HepG2 (cell line): ENCODE data around the gene RTEL1. TPM values are rescaled to one million over a fixed set of nuclear protein-coding genes. Genes with fewer than 3 reads are reported as not detected.

ENCODE experiments used
- CBX5 ChIP-seq: sonication (generic); formaldehyde crosslinking; IDR thresholded peaks from 2 replicates; pipeline ENCODE4 v1.4.0; 2020; ENCODE audit warnings: missing genetic modification reagents, borderline replicate concordance
- CHCHD3 ChIP-seq: sonication (generic); formaldehyde crosslinking; IDR thresholded peaks from 2 replicates; pipeline ENCODE4 v1.8.0; 2022; ENCODE audit warnings: mild to moderate bottlenecking, missing genetic modification reagents, moderate library complexity
- FOXA3 ChIP-seq: IDR thresholded peaks from 2 replicates; pipeline ENCODE4 v1.6.1; 2016; ENCODE audit warnings: missing genetic modification reagents, missing compliant biosample characterization
- GRHL1 ChIP-seq: sonication (generic); formaldehyde crosslinking; conservative IDR thresholded peaks from 2 replicates; pipeline ENCODE4 v1.8.0; 2022; ENCODE audit warnings: missing genetic modification reagents
- GTF3A ChIP-seq: sonication (generic); formaldehyde crosslinking; conservative IDR thresholded peaks from 2 replicates; pipeline ENCODE4 v1.4.0; 2020; ENCODE audit warnings: mild to moderate bottlenecking, missing genetic modification reagents
- MXD1 ChIP-seq: sonication (generic); formaldehyde crosslinking; IDR thresholded peaks from 2 replicates; pipeline ENCODE4 v1.4.0; 2020; ENCODE audit warnings: mild to moderate bottlenecking, missing genetic modification reagents
- NBN ChIP-seq: fragments of 450-650 bp; conservative IDR thresholded peaks from 2 replicates; pipeline ENCODE4 v1.6.1; 2017
- NFKBIZ ChIP-seq: IDR thresholded peaks from 2 replicates; pipeline ENCODE4 v1.6.1; 2018; ENCODE audit warnings: missing genetic modification reagents, missing compliant biosample characterization
- NR2F6 ChIP-seq, 2 experiments: IDR thresholded peaks; 2 replicates each; pipeline ENCODE4 v1.6.1; 2016; ENCODE audit warnings: antibody characterized with exemption in 1 of 2, mild to moderate bottlenecking in 1 of 2
- POLR2A ChIP-seq, 2 experiments: IDR thresholded peaks; 2 replicates each; pipeline ENCODE4 v1.6.1; 2011; ENCODE audit warnings: low read depth in 2 of 2, low read length in 2 of 2, mild to moderate bottlenecking in 1 of 2, moderate library complexity in 1 of 2; ENCODE audit not compliant: insufficient read depth in 1 of 2
- RXRA ChIP-seq: sonication (generic); formaldehyde crosslinking; IDR thresholded peaks from 2 replicates; pipeline ENCODE4 v1.5.1; 2020; ENCODE audit warnings: missing genetic modification reagents
- SOX13 ChIP-seq, 3 experiments: fragments of 450-650 bp in 1 of 3; sonication (generic) in 1 of 3; formaldehyde crosslinking in 1 of 3; IDR thresholded peaks in 2 of 3; conservative IDR thresholded peaks in 1 of 3; 2 replicates each; pipeline versions ENCODE4 v1.5.0 to v1.6.1; 2016 to 2020; ENCODE audit warnings: antibody characterized with exemption in 1 of 3, mild to moderate bottlenecking in 1 of 3, missing compliant biosample characterization in 1 of 3, missing genetic modification reagents in 1 of 3, moderate library complexity in 1 of 3
- TMF1 ChIP-seq: sonication (generic); formaldehyde crosslinking; IDR thresholded peaks from 2 replicates; pipeline ENCODE4 v1.8.1; 2022; ENCODE audit warnings: low read depth, missing genetic modification reagents
- ZFP41 ChIP-seq: sonication (generic); formaldehyde crosslinking; IDR thresholded peaks from 2 replicates; pipeline ENCODE4 v1.4.0; 2020; ENCODE audit warnings: mild to moderate bottlenecking, missing genetic modification reagents, borderline replicate concordance
- ZNF225 ChIP-seq: sonication (generic); formaldehyde crosslinking; IDR thresholded peaks from 2 replicates; pipeline ENCODE4 v1.4.0; 2020; ENCODE audit warnings: mild to moderate bottlenecking, missing genetic modification reagents
- ZNF230 ChIP-seq: sonication (generic); formaldehyde crosslinking; IDR thresholded peaks from 2 replicates; pipeline ENCODE4 v1.4.0; 2020; ENCODE audit warnings: mild to moderate bottlenecking, missing genetic modification reagents
- ZNF775 ChIP-seq: sonication (generic); formaldehyde crosslinking; IDR thresholded peaks from 2 replicates; pipeline ENCODE4 v1.4.0; 2020; ENCODE audit warnings: missing genetic modification reagents, mild to moderate bottlenecking, moderate library complexity, borderline replicate concordance
- ZNF792 ChIP-seq: IDR thresholded peaks from 2 replicates; pipeline ENCODE4 v1.6.1; 2016
- ZNF850 ChIP-seq: sonication (generic); formaldehyde crosslinking; conservative IDR thresholded peaks from 2 replicates; pipeline ENCODE4 v1.9.0; 2021; ENCODE audit warnings: mild to moderate bottlenecking, missing genetic modification reagents
- polyA plus RNA-seq, 8 experiments: library from polyadenylated mRNA; depleted of rRNA in 3 of 8; stranded (reverse) in 7 of 8; unstranded in 1 of 8; fragments of >200 nt; fragmentation: Illumina TruSeq in 4 of 8; extraction: Trizol in 4 of 8; gene quantifications; 2 replicates each; pipeline versions ENCODE4 v1.2.1 to v1.2.3, GENCODE V29; 2011 to 2016; ENCODE audit warnings: low read depth in 4 of 8, missing spikeins in 1 of 8, mixed read lengths in 1 of 8; ENCODE audit not compliant: insufficient read depth in 1 of 8
- total RNA-seq, 5 experiments: library from RNA; depleted of rRNA; stranded (reverse); fragments of >200 nt; fragmentation: Illumina TruSeq; extraction: Trizol; gene quantifications; 2 replicates each; pipeline ENCODE4 v1.2.3, GENCODE V29; 2016; ENCODE audit warnings: low read depth in 1 of 5
- TF ChIP-seq, protein P1 (sequence below): sonication (generic); formaldehyde crosslinking; IDR thresholded peaks from 2 replicates; pipeline ENCODE4 v1.5.0; 2020; ENCODE audit warnings: missing genetic modification reagents
- TF ChIP-seq, protein P2 (sequence below): sonication (generic); formaldehyde crosslinking; IDR thresholded peaks from 2 replicates; pipeline ENCODE4 v1.4.0; 2020; ENCODE audit warnings: missing genetic modification reagents

The RTEL1 gene
- total and polyA plus RNA-seq, 2 of the 13 experiments (the other 11 are each of a cell fraction or from before 2014, with no cell fraction given) = 21.8 to 36.4 TPM

- TF ChIP-seq, protein P1, sequence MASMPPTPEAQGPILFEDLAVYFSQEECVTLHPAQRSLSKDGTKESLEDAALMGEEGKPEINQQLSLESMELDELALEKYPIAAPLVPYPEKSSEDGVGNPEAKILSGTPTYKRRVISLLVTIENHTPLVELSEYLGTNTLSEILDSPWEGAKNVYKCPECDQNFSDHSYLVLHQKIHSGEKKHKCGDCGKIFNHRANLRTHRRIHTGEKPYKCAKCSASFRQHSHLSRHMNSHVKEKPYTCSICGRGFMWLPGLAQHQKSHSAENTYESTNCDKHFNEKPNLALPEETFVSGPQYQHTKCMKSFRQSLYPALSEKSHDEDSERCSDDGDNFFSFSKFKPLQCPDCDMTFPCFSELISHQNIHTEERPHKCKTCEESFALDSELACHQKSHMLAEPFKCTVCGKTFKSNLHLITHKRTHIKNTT (CRISPR knock-in tag) = 0 out of 2 replicates have a peak, but pooled peaks have one; percentile 3
- TF ChIP-seq ZNF230 (CRISPR knock-in tag) = 0 out of 2 replicates have a peak, but pooled peaks have one; percentile 41
- no peak for TF ChIP-seq ZNF792 (CRISPR knock-in tag)
- TF ChIP-seq FOXA3 (CRISPR knock-in tag) = no peak
- 0 out of 2 replicates have a peak, but pooled peaks have one; percentile 6 for TF ChIP-seq SOX13 (IDR thresholded peaks at IDR 0.05)
- TF ChIP-seq SOX13 (CRISPR knock-in tag; conservative IDR thresholded peaks at IDR 0.05 in 1 of 2, IDR thresholded peaks at IDR 0.05 in 1 of 2) = no peak
- TF ChIP-seq NR2F6 (IDR thresholded peaks at IDR 0.05) = no peak
- no peak; the same call in 1 of the 2 replicates for TF ChIP-seq NR2F6 (CRISPR knock-in tag; IDR thresholded peaks at IDR 0.05)
- no peak for TF ChIP-seq CHCHD3
- no peak for TF ChIP-seq ZNF850 (CRISPR knock-in tag)
- TF ChIP-seq CBX5 (CRISPR knock-in tag) = no peak
- no peak for TF ChIP-seq ZNF225 (CRISPR knock-in tag)
- TF ChIP-seq POLR2A (IDR thresholded peaks at IDR 0.05; ENCODE audit: insufficient read depth in 1 of 2, low read depth in 2 of 2, low read length in 2 of 2) = peak in 1 of 2 experiments; percentile 23; a peak in 1 of 4 replicates
- TF ChIP-seq RXRA = peak; percentile 9
- no peak for TF ChIP-seq NFKBIZ (CRISPR knock-in tag)
- peak; percentile 57; the same call in 1 of the 2 replicates for TF ChIP-seq GTF3A (CRISPR knock-in tag)
- no peak for TF ChIP-seq ZNF775
- TF ChIP-seq MXD1 (CRISPR knock-in tag) = no peak
- TF ChIP-seq, protein P2, sequence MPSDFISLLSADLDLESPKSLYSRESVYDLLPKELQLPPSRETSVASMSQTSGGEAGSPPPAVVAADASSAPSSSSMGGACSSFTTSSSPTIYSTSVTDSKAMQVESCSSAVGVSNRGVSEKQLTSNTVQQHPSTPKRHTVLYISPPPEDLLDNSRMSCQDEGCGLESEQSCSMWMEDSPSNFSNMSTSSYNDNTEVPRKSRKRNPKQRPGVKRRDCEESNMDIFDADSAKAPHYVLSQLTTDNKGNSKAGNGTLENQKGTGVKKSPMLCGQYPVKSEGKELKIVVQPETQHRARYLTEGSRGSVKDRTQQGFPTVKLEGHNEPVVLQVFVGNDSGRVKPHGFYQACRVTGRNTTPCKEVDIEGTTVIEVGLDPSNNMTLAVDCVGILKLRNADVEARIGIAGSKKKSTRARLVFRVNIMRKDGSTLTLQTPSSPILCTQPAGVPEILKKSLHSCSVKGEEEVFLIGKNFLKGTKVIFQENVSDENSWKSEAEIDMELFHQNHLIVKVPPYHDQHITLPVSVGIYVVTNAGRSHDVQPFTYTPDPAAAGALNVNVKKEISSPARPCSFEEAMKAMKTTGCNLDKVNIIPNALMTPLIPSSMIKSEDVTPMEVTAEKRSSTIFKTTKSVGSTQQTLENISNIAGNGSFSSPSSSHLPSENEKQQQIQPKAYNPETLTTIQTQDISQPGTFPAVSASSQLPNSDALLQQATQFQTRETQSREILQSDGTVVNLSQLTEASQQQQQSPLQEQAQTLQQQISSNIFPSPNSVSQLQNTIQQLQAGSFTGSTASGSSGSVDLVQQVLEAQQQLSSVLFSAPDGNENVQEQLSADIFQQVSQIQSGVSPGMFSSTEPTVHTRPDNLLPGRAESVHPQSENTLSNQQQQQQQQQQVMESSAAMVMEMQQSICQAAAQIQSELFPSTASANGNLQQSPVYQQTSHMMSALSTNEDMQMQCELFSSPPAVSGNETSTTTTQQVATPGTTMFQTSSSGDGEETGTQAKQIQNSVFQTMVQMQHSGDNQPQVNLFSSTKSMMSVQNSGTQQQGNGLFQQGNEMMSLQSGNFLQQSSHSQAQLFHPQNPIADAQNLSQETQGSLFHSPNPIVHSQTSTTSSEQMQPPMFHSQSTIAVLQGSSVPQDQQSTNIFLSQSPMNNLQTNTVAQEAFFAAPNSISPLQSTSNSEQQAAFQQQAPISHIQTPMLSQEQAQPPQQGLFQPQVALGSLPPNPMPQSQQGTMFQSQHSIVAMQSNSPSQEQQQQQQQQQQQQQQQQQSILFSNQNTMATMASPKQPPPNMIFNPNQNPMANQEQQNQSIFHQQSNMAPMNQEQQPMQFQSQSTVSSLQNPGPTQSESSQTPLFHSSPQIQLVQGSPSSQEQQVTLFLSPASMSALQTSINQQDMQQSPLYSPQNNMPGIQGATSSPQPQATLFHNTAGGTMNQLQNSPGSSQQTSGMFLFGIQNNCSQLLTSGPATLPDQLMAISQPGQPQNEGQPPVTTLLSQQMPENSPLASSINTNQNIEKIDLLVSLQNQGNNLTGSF (CRISPR knock-in tag) = 0 out of 2 replicates have a peak, but pooled peaks have one; percentile 19
- TF ChIP-seq NBN = no peak
- TF ChIP-seq TMF1 = peak; percentile 73
- no peak for TF ChIP-seq ZFP41 (CRISPR knock-in tag)
- TF ChIP-seq GRHL1 (CRISPR knock-in tag) = no peak
Observed at GRCh38 chr20:63744574-63745423, 86.7 kb downstream of the RTEL1 start (continued).
